IMR-90 (cell line): ENCODE results near the gene AP4M1. TPM values are rescaled to one million over a fixed set of nuclear protein-coding genes. Genes with fewer than 3 reads are reported as not detected.

Experiments
- ATAC-seq: fragments of 200-7000 bp; cut with Tn5 transposase; 2 replicates; pipeline ENCODE4 v1.9.1; 2020; ENCODE audit warnings: low read depth, mild to moderate bottlenecking, moderate library complexity
- BruUV-seq: library from RNA; stranded (reverse); fragments of 400-500 nt; replicated peaks from 2 replicates; lab custom pipeline; 2021; lab: Mats Ljungman, UMichigan
- CTCF ChIA-PET: fragments of 300-600 bp; formaldehyde crosslinking; extraction: SDS; loops from one replicate; lab custom pipeline; 2021; ENCODE audit warnings: antibody characterized with exemption; lab: Yijun Ruan, JAX
- POLR2A ChIA-PET: fragments of 300-600 bp; sonication (Branson Sonifier 250); formaldehyde crosslinking; loops from one replicate; lab custom pipeline; 2022; ENCODE audit warnings: antibody characterized with exemption; ENCODE audit not compliant: unreplicated experiment; lab: Charles Lee
- DNase-seq: peaks from one replicate; pipeline ENCODE4 v3.0.0; 2013
- H2AFZ ChIP-seq: replicated peaks from 2 replicates; pipeline ENCODE3; 2013; ENCODE audit warnings: low read length, mild to moderate bottlenecking; ENCODE audit not compliant: poor library complexity
- H2AK5ac ChIP-seq: 2 replicates; pipeline ENCODE4 v1.6.1; 2013; ENCODE audit warnings: low read depth, low read length, inconsistent platforms
- H2AK9ac ChIP-seq: replicated peaks from 2 replicates; pipeline ENCODE3; 2013; ENCODE audit warnings: mild to moderate bottlenecking, low read depth, low read length, moderate library complexity; ENCODE audit not compliant: poor library complexity
- H2BK120ac ChIP-seq: 2 replicates; pipeline ENCODE4 v1.6.1; 2013; ENCODE audit warnings: low read depth, low read length, inconsistent platforms
- H2BK15ac ChIP-seq: 3 replicates; pipeline ENCODE4 v1.6.1; 2013; ENCODE audit warnings: low read depth, low read length, inconsistent platforms
- H2BK20ac ChIP-seq: 2 replicates; pipeline ENCODE4 v1.6.1; 2013; ENCODE audit warnings: low read depth, mild to moderate bottlenecking, inconsistent platforms, low read length, moderate library complexity
- H2BK5ac ChIP-seq: 2 replicates; pipeline ENCODE4 v1.6.1; 2013; ENCODE audit warnings: mild to moderate bottlenecking, low read depth, low read length, inconsistent platforms; ENCODE audit not compliant: poor library complexity, severe bottlenecking
- H3K14ac ChIP-seq: replicated peaks from 2 replicates; pipeline ENCODE4 v1.6.1; 2013; ENCODE audit warnings: low read depth, low read length, inconsistent platforms
- H3K18ac ChIP-seq: 2 replicates; pipeline ENCODE4 v1.6.1; 2013; ENCODE audit warnings: low read depth, low read length, control low read depth
- H3K23ac ChIP-seq: 2 replicates; pipeline ENCODE4 v1.6.1; 2013; ENCODE audit warnings: low read depth, low read length, inconsistent platforms
- H3K27ac ChIP-seq: 2 replicates; pipeline ENCODE4 v1.5.1; 2013; ENCODE audit warnings: mild to moderate bottlenecking, control low read depth, low read length; ENCODE audit not compliant: insufficient read depth
- H3K27me3 ChIP-seq: 2 replicates; pipeline ENCODE4 v1.6.1; 2013; ENCODE audit warnings: low read length; ENCODE audit not compliant: control insufficient read depth, insufficient read depth
- H3K36me3 ChIP-seq: 2 replicates; pipeline ENCODE4 v1.6.1; 2013; ENCODE audit warnings: low read length, mixed read lengths; ENCODE audit not compliant: control insufficient read depth, insufficient read depth
- H3K4ac ChIP-seq: 2 replicates; pipeline ENCODE4 v1.6.1; 2013; ENCODE audit warnings: low read depth, low read length, inconsistent platforms
- H3K4me1 ChIP-seq: 2 replicates; pipeline ENCODE4 v1.6.1; 2013; ENCODE audit warnings: low read length, mixed read lengths; ENCODE audit not compliant: control insufficient read depth, insufficient read depth
- H3K4me2 ChIP-seq: 2 replicates; pipeline ENCODE4 v1.6.1; 2013; ENCODE audit warnings: low read depth, mild to moderate bottlenecking, control low read depth, low read length, moderate library complexity
- H3K4me3 ChIP-seq: 2 replicates; pipeline ENCODE4 v1.5.1; 2013; ENCODE audit warnings: low read depth, mild to moderate bottlenecking, control low read depth, low read length, moderate library complexity; ENCODE audit not compliant: insufficient read depth
- H3K56ac ChIP-seq: 2 replicates; pipeline ENCODE4 v1.6.1; 2013; ENCODE audit warnings: low read length, inconsistent platforms; ENCODE audit not compliant: insufficient read depth; ENCODE audit errors: extremely low read depth
- H3K79me1 ChIP-seq, 2 experiments: 2 replicates each; pipeline ENCODE4 v1.6.1; 2013; ENCODE audit warnings: low read length in 2 of 2, inconsistent platforms in 1 of 2, low read depth in 1 of 2
- H3K9ac ChIP-seq: 2 replicates; pipeline ENCODE4 v1.6.1; 2013; ENCODE audit warnings: low read depth, low read length, control low read depth
- H3K9me1 ChIP-seq: 2 replicates; pipeline ENCODE4 v1.6.1; 2013; ENCODE audit warnings: low read length, inconsistent platforms; ENCODE audit not compliant: insufficient read depth
- H3K9me3 ChIP-seq: 2 replicates; pipeline ENCODE4 v1.6.1; 2013; ENCODE audit warnings: low read length; ENCODE audit not compliant: control insufficient read depth, insufficient read depth
- H4K20me1 ChIP-seq: 2 replicates; pipeline ENCODE4 v1.6.1; 2013; ENCODE audit warnings: low read length, inconsistent platforms; ENCODE audit not compliant: insufficient read depth
- H4K5ac ChIP-seq: 2 replicates; pipeline ENCODE4 v1.6.1; 2013; ENCODE audit warnings: mild to moderate bottlenecking, low read depth, low read length, control low read depth
- H4K8ac ChIP-seq, 2 experiments: 2 replicates each; pipeline ENCODE4 v1.6.1; 2013; ENCODE audit warnings: low read depth in 2 of 2, low read length in 2 of 2, control low read depth in 1 of 2, inconsistent platforms in 1 of 2
- H4K91ac ChIP-seq: 2 replicates; pipeline ENCODE4 v1.6.1; 2013; ENCODE audit warnings: low read depth, low read length, inconsistent platforms; ENCODE audit not compliant: insufficient read depth
- CEBPB ChIP-seq: IDR thresholded peaks from 2 replicates; pipeline ENCODE4 v1.6.1; 2012; ENCODE audit warnings: low read depth, low read length, improper control_type of control experiment
- MXI1 ChIP-seq: IDR thresholded peaks from 2 replicates; pipeline ENCODE4 v1.6.1; 2012; ENCODE audit warnings: low read depth, mild to moderate bottlenecking, low read length, moderate library complexity, borderline replicate concordance
- RFX5 ChIP-seq: IDR thresholded peaks from 2 replicates; pipeline ENCODE4 v1.8.0; 2012; ENCODE audit warnings: low read depth, mild to moderate bottlenecking, low read length, moderate library complexity
- WGBS, 2 experiments: methylation state at CpG; one replicate each; pipeline versions ENCODE4 v1.1.5 to v1.1.7; 2013; ENCODE audit warnings: missing lambda C conversion rate in 2 of 2; ENCODE audit not compliant: insufficient read length in 1 of 2; ENCODE audit errors: extremely low coverage in 2 of 2; 5-methylcytosine and 5-hydroxymethylcytosine counted together
- dilution Hi-C: fragments of 300-500 bp; cut with HindIII; formaldehyde crosslinking; loops from one replicate; pipeline ENCODE4 v1.14.3; 2018; ENCODE audit warnings: low sequenced_read_pairs; ENCODE audit not compliant: unreplicated experiment
- in situ Hi-C: fragments of 300-500 bp; cut with MboI; formaldehyde crosslinking; loops from 3 replicates; pipeline ENCODE4 v1.14.3; 2019; ENCODE audit warnings: low sequenced_read_pairs, inconsistent platforms, mixed read lengths
- intact Hi-C: fragments of 100-400 bp; cut with micrococcal nuclease; formaldehyde crosslinking; loops from 2 replicates; pipeline ENCODE4 v1.10.0; 2022
- polyA plus RNA-seq, 3 experiments: library from polyadenylated mRNA; depleted of rRNA; stranded (reverse); fragments of >200 nt; gene quantifications; 2 replicates each; pipeline ENCODE4 v1.2.3, GENCODE V29; 2012; ENCODE audit warnings: low replicate concordance in 1 of 3
- total RNA-seq: library from RNA; depleted of rRNA; stranded (reverse); fragments of >200 nt; gene quantifications from 2 replicates; pipeline ENCODE4 v1.2.3, GENCODE V29; 2012

AP4M1 gene
- total and polyA plus RNA-seq, 2 of the 4 experiments (the other 2 are of a cell fraction): 21.1 to 21.4 TPM

GRCh38 chr7:100065452-100066186 is 35.8 kb upstream of the AP4M1 start:
- intact Hi-C loops (no loop called here), in situ Hi-C loops (no loop called here)

More at GRCh38 chr7:100065452-100066186, 35.8 kb upstream of the AP4M1 start:
- H2AK5ac ChIP-seq: no peak overlapping the region
- no peak overlapping the region for H4K8ac ChIP-seq
- DNase-seq (peak; percentile 70), ATAC-seq (peak; percentile 50)
- H3K4me3 ChIP-seq: no peak overlapping the region
- dilution Hi-C loops: no loop called here
- no peaks in the 10 kb centered on the region for H3K27me3 ChIP-seq
- H3K9ac ChIP-seq: no peak overlapping the region
- H2BK5ac ChIP-seq: no peak overlapping the region
- no peak overlapping the region for H3K14ac ChIP-seq
- peak overlapping the region; percentile 4; the same call in 1 of the 2 replicates for H3K27ac ChIP-seq
- H3K56ac ChIP-seq: no peak overlapping the region
- no peak overlapping the region for H2BK20ac ChIP-seq
- ChIA-PET POLR2A (no interaction called here), CTCF (no interaction called here)
- WGBS, 2 experiments: no CpG with 5 or more reads among the region's 8 CpGs
- peaks cover 6 to 12% of the 10 kb centered on the region in 2 experiments; a peak in 3 of 4 replicates for H3K79me1 ChIP-seq
- no peak overlapping the region for H3K23ac ChIP-seq
- no peak overlapping the region for H3K4me2 ChIP-seq
- H2AK9ac ChIP-seq: no peak overlapping the region
- H2BK120ac ChIP-seq: no peak overlapping the region
- H4K91ac ChIP-seq: no peak overlapping the region
- H3K9me3 ChIP-seq: peaks cover 24% of the 10 kb centered on the region
- TF ChIP-seq CEBPB (peak; percentile 77), RFX5 (no peak), MXI1 (no peak)
- H3K9me1 ChIP-seq: 0 out of 2 replicates have a peak, but pooled peaks cover 3% of the 10 kb centered on the region
- H3K4me1 ChIP-seq: peaks cover 2% of the 10 kb centered on the region; the same call in 1 of the 2 replicates
- no peak overlapping the region for H3K18ac ChIP-seq
- H4K5ac ChIP-seq: no peak overlapping the region
- no peak overlapping the region for H2BK15ac ChIP-seq
- no TSS peak for BruUV-seq
- no peak overlapping the region for H3K4ac ChIP-seq
- peaks cover 52% of the 10 kb centered on the region for H3K36me3 ChIP-seq
- H4K20me1 ChIP-seq: no peaks in the 10 kb centered on the region
- H2AFZ ChIP-seq: no peak overlapping the region
